RWPE2 (cell line): ENCODE measurements around the gene FHIT.

ENCODE experiments used
- ATAC-seq: fragments of 200-7000 bp; cut with Tn5 transposase; 3 replicates; pipeline ENCODE4 v1.9.1; 2021; ENCODE audit warnings: low read depth
- DNase-seq: peaks from one replicate; pipeline ENCODE4 v3.0.0-alpha.2; 2020; ENCODE audit warnings: low spot score
- H3K27ac ChIP-seq: fragments of 450-650 bp; 2 replicates; pipeline ENCODE4 v1.5.1; 2017; ENCODE audit warnings: mild to moderate bottlenecking; ENCODE audit not compliant: poor library complexity, severe bottlenecking
- H3K27me3 ChIP-seq: fragments of 250-450 bp; sonication (Bioruptor Pico); 2 replicates; pipeline ENCODE4 v1.5.1; 2021; ENCODE audit warnings: mild to moderate bottlenecking, moderate library complexity; ENCODE audit not compliant: insufficient read depth, poor library complexity, severe bottlenecking
- H3K36me3 ChIP-seq: fragments of 250-450 bp; sonication (Bioruptor Pico); 2 replicates; pipeline ENCODE4 v1.5.1; 2020; ENCODE audit warnings: low read depth, mild to moderate bottlenecking, moderate library complexity
- H3K4me1 ChIP-seq: fragments of 250-450 bp; sonication (Bioruptor Pico); 2 replicates; pipeline ENCODE4 v1.5.1; 2021; ENCODE audit warnings: mild to moderate bottlenecking, moderate library complexity; ENCODE audit not compliant: insufficient read depth, poor library complexity, severe bottlenecking
- H3K4me3 ChIP-seq: fragments of 250-450 bp; sonication (Bioruptor Pico); 2 replicates; pipeline ENCODE4 v1.5.1; 2021; ENCODE audit warnings: mild to moderate bottlenecking, moderate library complexity; ENCODE audit not compliant: severe bottlenecking
- H3K9me3 ChIP-seq: fragments of 250-450 bp; sonication (Bioruptor Pico); 2 replicates; pipeline ENCODE4 v1.5.1; 2021; ENCODE audit warnings: mild to moderate bottlenecking, moderate library complexity; ENCODE audit not compliant: severe bottlenecking
- CTCF ChIP-seq: fragments of 450-650 bp; IDR thresholded peaks from one replicate; pipeline ENCODE4 v1.5.1; 2017; ENCODE audit warnings: mild to moderate bottlenecking, moderate library complexity; ENCODE audit not compliant: poor library complexity, severe bottlenecking

The FHIT gene

GRCh38 chr3:60269377-60269776 is 981.9 kb downstream of the FHIT start:
- Histone ChIP-seq H3K4me3 (no peak overlapping the region), H3K27ac (no peak overlapping the region), H3K36me3 (no peaks in the 10 kb centered on the region), H3K4me1 (no peaks in the 10 kb centered on the region), H3K9me3 (no peaks in the 10 kb centered on the region), H3K27me3 (no peaks in the 10 kb centered on the region)
- no peak for TF ChIP-seq CTCF
- DNase-seq (no peak), ATAC-seq (no peak)

GRCh38 chr3:60268123-60268522 is 983.1 kb downstream of the FHIT start:
- Histone ChIP-seq H3K4me3 (no peak overlapping the region), H3K9me3 (no peaks in the 10 kb centered on the region), H3K36me3 (no peaks in the 10 kb centered on the region), H3K4me1 (no peaks in the 10 kb centered on the region), H3K27ac (no peak overlapping the region), H3K27me3 (no peaks in the 10 kb centered on the region)
- no peak for DNase-seq
- TF ChIP-seq CTCF: no peak
- no peak for ATAC-seq

GRCh38 chr3:60266444-60266843 is 984.8 kb downstream of the FHIT start:
- no peaks in the 10 kb centered on the region for H3K27me3 ChIP-seq
- H3K4me3 ChIP-seq: no peak overlapping the region
- H3K4me1 ChIP-seq: no peaks in the 10 kb centered on the region
- H3K36me3 ChIP-seq: no peaks in the 10 kb centered on the region
- no peak for ATAC-seq
- DNase-seq: no peak
- no peak for TF ChIP-seq CTCF
- H3K27ac ChIP-seq: no peak overlapping the region
- no peaks in the 10 kb centered on the region for H3K9me3 ChIP-seq

- H3K9me3 ChIP-seq: no peaks in the 10 kb centered on the region
- no peak for TF ChIP-seq CTCF
- no peak overlapping the region for H3K4me3 ChIP-seq
- H3K4me1 ChIP-seq: no peaks in the 10 kb centered on the region
- no peaks in the 10 kb centered on the region for H3K27me3 ChIP-seq
- H3K36me3 ChIP-seq: no peaks in the 10 kb centered on the region
- ATAC-seq: no peak
- no peak for DNase-seq
- H3K27ac ChIP-seq: no peak overlapping the region
Measured at GRCh38 chr3:60263191-60263590, 988.1 kb downstream of the FHIT start.

- TF ChIP-seq CTCF: no peak
- Histone ChIP-seq H3K27ac (no peak overlapping the region), H3K4me3 (no peak overlapping the region), H3K4me1 (no peaks in the 10 kb centered on the region), H3K36me3 (no peaks in the 10 kb centered on the region), H3K27me3 (no peaks in the 10 kb centered on the region), H3K9me3 (no peaks in the 10 kb centered on the region)
- no peak for ATAC-seq
- no peak for DNase-seq
Measured at GRCh38 chr3:60262546-60262945, 988.7 kb downstream of the FHIT start.
